ENCODE results near the gene R3HDM1. TPM values are rescaled to one million over a fixed set of nuclear protein-coding genes. Genes with fewer than 3 reads are reported as not detected.
"Not testable (repeated sequence)": the region's sequence is repeated elsewhere in the genome, so short reads cannot be mapped to it uniquely, and the experiment has no call there.

R3HDM1 gene
- total RNA-seq, 3 donors from 2014 or later: 14.6 to 21.6 (median 17.7) TPM

DNA sequence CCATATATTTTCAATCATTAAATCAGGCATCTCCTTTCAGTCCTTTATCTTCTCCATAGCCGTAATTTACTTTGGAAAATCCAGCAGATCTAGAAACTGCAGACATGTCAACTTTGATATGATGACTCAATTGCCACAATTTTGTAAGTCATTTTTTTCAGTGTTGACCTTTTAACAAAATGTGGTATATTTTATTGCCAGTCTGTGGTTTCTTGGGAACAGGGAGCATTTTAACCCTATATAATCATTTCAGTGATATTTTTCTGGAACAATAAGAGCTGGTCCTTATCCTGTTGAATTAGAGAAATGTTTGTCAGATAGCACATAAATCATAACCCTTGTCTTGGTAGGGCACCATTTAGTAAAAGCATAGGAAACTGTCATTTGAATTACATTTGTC lies 119.4 kb downstream of the R3HDM1 start:
- no peaks in the 10 kb centered on the region for H3K27me3 ChIP-seq
- H3K36me3 ChIP-seq: no peaks in the 10 kb centered on the region
- no peak overlapping the region for H3K27ac ChIP-seq
- TF ChIP-seq POLR2AphosphoS5 (IDR thresholded peaks at IDR 0.05) (no peak), POLR2A (IDR thresholded peaks at IDR 0.05) (no peak)
- TF ChIP-seq, protein P1, sequence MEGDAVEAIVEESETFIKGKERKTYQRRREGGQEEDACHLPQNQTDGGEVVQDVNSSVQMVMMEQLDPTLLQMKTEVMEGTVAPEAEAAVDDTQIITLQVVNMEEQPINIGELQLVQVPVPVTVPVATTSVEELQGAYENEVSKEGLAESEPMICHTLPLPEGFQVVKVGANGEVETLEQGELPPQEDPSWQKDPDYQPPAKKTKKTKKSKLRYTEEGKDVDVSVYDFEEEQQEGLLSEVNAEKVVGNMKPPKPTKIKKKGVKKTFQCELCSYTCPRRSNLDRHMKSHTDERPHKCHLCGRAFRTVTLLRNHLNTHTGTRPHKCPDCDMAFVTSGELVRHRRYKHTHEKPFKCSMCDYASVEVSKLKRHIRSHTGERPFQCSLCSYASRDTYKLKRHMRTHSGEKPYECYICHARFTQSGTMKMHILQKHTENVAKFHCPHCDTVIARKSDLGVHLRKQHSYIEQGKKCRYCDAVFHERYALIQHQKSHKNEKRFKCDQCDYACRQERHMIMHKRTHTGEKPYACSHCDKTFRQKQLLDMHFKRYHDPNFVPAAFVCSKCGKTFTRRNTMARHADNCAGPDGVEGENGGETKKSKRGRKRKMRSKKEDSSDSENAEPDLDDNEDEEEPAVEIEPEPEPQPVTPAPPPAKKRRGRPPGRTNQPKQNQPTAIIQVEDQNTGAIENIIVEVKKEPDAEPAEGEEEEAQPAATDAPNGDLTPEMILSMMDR (IDR thresholded peaks at IDR 0.05): no peak
- no peaks in the 10 kb centered on the region for H3K4me1 ChIP-seq
- DNase-seq (ENCODE audit: low spot score in 2 of 2): no peak
- H3K9me3 ChIP-seq: no peaks in the 10 kb centered on the region
- intact Hi-C loops (cut with DNase I; ENCODE audit: low total_unique reads): no loop called here
- no peak overlapping the region for H3K4me3 ChIP-seq

DNA sequence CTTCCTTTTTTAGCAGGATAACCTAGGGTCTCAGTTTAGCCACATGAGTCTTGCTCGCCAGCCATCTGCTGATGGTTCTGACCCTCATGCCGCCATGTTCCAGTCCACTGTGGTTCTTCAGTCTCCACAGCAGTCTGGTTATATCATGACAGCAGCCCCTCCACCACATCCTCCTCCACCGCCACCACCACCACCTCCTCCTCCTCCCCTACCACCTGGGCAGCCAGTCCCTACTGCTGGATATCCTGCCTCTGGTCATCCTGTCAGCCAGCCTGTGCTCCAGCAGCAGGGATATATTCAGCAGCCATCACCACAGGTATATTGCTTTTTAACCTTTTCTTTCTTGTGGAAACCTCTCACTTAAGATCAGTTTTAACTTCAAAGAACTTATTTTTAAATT lies 120.4 kb downstream of the R3HDM1 start:
- no peaks in the 10 kb centered on the region for H3K36me3 ChIP-seq
- intact Hi-C loops (cut with DNase I; ENCODE audit: low total_unique reads): no loop called here
- H3K27ac ChIP-seq: no peak overlapping the region
- no peaks in the 10 kb centered on the region for H3K27me3 ChIP-seq
- no peaks in the 10 kb centered on the region for H3K4me1 ChIP-seq
- no peak for TF ChIP-seq POLR2A (IDR thresholded peaks at IDR 0.05)
- no peaks in the 10 kb centered on the region for H3K9me3 ChIP-seq
- no peak overlapping the region for H3K4me3 ChIP-seq
- DNase-seq (ENCODE audit: low spot score in 2 of 2): no peak

DNA sequence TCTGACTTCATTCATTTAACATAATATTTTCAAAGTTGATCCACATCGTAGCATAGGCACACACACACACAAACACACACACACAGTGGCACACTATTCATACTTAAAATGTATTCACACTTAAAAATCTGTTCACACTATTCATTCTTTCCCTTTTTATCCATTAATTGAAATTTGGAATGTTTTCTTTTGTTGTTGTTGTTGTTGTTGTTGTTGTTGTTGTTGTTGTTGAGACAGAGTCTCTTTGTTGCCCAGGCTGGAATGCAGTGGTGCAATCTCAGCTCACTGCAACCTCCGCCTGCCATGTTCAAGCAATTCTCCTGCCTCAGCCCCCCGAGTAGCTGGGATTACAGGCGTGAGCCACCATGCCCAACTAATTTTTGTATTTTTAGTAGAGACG lies 123.0 kb downstream of the R3HDM1 start:
- H3K36me3 ChIP-seq; H3K4me1 ChIP-seq; H3K27ac ChIP-seq; intact Hi-C loops (cut with DNase I; ENCODE audit: low total_unique reads); H3K27me3 ChIP-seq; H3K9me3 ChIP-seq; DNase-seq (ENCODE audit: low spot score in 2 of 2); H3K4me3 ChIP-seq: not testable (repeated sequence)

DNA sequence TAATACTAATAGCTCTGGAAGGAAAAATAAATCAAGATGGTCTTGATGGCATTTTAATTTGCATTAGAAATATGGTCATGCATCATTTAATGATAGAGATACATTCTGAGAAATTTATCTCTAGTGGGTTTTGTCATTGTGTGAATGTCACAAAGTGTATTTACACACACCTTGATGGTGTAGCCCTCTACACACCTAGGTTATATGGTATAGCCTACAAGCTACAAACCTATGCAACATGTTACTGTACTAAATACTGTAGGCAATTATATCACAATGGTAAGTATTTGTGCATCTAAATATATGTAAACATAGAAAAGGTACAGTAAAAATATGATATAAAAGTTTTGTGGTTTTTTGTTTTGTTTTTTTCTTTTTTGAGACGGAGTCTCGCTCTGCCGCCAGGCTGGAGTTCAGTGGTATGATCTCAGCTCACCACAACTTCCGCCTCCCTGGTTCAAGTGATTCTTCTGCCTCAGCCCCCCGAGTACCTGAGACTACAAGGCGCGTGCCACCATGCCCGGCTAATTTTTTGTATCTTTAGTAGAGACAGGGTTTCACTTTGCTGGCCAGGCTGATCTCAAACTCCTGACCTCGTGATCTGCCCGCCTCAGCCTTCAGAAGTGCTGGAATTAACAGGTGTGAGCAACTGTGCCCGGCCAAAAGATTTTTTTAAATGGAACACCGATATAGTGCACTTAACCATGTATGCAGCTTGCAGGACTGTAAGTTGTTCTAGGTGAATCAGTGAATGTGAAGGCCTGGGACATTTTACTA lies 126.7 kb downstream of the R3HDM1 start:
- no peak for DNase-seq (ENCODE audit: low spot score in 2 of 2)
- Histone ChIP-seq H3K4me1 (no peaks in the 10 kb centered on the region), H3K27me3 (no peaks in the 10 kb centered on the region), H3K4me3 (no peak overlapping the region), H3K36me3 (no peaks in the 10 kb centered on the region), H3K9me3 (no peaks in the 10 kb centered on the region), H3K27ac (no peak overlapping the region)
- intact Hi-C loops (cut with DNase I; ENCODE audit: low total_unique reads): no loop called here
- TF ChIP-seq, protein P1 (IDR thresholded peaks at IDR 0.05): no peak
- TF ChIP-seq POLR2AphosphoS5 (IDR thresholded peaks at IDR 0.05) (no peak), POLR2A (IDR thresholded peaks at IDR 0.05) (no peak)

DNA sequence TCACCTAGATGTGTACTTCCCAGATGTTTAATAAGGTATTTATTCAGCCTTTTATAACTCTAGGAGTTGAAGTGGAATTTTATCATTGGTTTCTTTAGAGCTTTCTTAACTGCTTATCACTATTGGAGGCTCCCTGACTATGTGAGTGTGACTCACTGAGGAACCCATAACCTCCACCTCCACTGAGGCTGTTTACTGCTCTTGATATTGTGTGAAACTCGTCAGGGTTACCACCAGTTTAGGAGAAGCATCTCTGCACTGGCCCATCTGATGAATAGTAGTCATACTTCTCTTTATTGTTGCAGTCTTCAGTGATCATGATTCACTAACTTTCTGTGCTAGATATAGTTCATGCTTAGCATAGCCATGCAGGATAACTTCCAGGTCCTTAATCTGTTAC lies 130.8 kb downstream of the R3HDM1 start:
- Histone ChIP-seq H3K36me3 (no peaks in the 10 kb centered on the region), H3K9me3 (no peaks in the 10 kb centered on the region), H3K4me1 (no peaks in the 10 kb centered on the region), H3K4me3 (no peak overlapping the region), H3K27ac (no peak overlapping the region), H3K27me3 (no peaks in the 10 kb centered on the region)
- no peak for DNase-seq (ENCODE audit: low spot score in 2 of 2)
- intact Hi-C loops (cut with DNase I; ENCODE audit: low total_unique reads): no loop called here
- TF ChIP-seq POLR2AphosphoS5 (IDR thresholded peaks at IDR 0.05) (no peak), POLR2A (IDR thresholded peaks at IDR 0.05) (no peak)
- TF ChIP-seq, protein P1 (IDR thresholded peaks at IDR 0.05): no peak

DNA sequence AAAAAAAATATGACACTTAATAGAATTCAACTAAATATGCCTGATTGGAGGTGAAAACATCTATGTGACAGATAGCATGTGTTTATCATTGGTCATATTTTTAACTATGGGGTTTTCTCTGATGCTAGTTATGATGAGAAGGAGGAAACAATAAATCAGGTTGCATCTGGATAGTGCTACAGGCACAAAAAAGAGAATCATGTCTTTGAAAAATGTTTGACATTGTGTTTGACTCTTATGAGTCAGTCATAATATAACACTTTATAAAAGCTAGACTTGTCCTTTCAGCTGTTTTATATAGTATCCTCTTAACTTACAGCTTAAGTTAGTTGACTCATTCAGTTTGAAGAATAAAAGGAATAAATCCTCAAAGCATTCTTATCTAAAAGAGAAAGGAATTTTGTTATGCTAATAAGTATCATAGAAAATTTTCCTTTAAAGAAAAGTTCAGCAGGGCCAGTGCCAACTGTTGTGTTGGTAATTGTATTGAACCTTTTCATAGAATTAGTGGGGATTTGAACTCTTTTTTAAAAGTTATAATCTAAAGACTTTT lies 131.9 kb downstream of the R3HDM1 start:
- H3K4me1 ChIP-seq: no peaks in the 10 kb centered on the region
- intact Hi-C loops (cut with DNase I; ENCODE audit: low total_unique reads): no loop called here
- H3K27me3 ChIP-seq: no peaks in the 10 kb centered on the region
- no peaks in the 10 kb centered on the region for H3K36me3 ChIP-seq
- H3K27ac ChIP-seq: no peak overlapping the region
- no peak for DNase-seq (ENCODE audit: low spot score in 2 of 2)
- TF ChIP-seq POLR2A (IDR thresholded peaks at IDR 0.05) (no peak), POLR2AphosphoS5 (IDR thresholded peaks at IDR 0.05) (no peak)
- TF ChIP-seq, protein P1 (IDR thresholded peaks at IDR 0.05): no peak
- no peak overlapping the region for H3K4me3 ChIP-seq
- H3K9me3 ChIP-seq: no peaks in the 10 kb centered on the region
